ENCODE data around the gene PCDHA7. TPM values are rescaled to one million over a fixed set of nuclear protein-coding genes. Genes with fewer than 3 reads are reported as not detected.
"Not testable (repeated sequence)": the region's sequence is repeated elsewhere in the genome, so short reads cannot be mapped to it uniquely, and the experiment has no call there.

Gene PCDHA7
- polyA plus RNA-seq (ENCODE audit: insufficient read length in 4 of 4), result under 1 TPM; 0.28 to 0.51 (median 0.37) TPM

DNA sequence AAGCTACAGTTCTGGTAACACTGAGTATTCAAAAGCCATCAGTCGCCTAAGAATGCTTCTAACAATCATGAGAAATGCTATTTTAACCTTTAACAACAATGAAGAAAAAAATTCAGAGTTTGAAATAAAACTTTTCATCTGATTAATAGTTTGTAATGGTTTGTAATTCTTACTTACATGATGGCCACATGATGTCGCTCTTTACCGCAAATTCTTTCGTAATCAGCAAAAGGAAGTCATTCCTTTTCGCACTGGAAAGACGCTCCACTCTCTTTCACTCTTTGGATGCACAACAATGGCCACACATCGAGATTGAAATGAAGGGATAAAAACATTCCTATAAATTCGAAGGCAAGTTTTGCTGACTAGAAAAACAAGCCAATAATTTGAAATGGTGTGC lies at the start of gene PCDHA7:
TSS of gene PCDHA7 (plus strand) at position 277 of the 400 bp plus-strand sequence. CDS start at position 392, 115 bp downstream.
- no peak for DNase-seq (ENCODE audit: low read depth in 4 of 4, low spot score in 3 of 4)

- DNase-seq (ENCODE audit: low read depth in 4 of 4, low spot score in 3 of 4), result no peak
These were observed 48.0 kb upstream of the PCDHA7 start, which contains the start of gene PCDHA1 for GRCh38 chr5:140785905-140786686. Gene PCDHA1, plus strand, starts transcription at chr5:140786140.

DNA sequence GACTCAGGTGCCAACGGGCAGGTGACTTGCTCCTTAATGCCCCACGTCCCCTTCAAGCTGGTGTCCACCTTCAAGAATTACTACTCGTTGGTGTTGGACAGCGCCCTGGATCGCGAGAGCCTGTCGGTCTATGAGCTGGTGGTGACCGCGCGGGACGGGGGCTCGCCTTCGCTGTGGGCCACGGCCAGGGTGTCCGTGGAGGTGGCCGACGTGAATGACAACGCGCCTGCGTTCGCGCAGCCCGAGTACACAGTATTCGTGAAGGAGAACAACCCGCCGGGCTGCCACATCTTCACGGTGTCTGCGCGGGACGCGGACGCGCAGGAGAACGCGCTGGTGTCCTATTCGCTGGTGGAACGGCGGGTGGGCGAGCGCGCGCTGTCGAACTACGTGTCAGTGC lies 46.6 kb upstream of the PCDHA7 start:
- not testable (repeated sequence) for DNase-seq (ENCODE audit: low read depth in 4 of 4, low spot score in 3 of 4)

GRCh38 chr5:140787849-140788504 lies 46.1 kb upstream of the PCDHA7 start:
- DNase-seq (ENCODE audit: low read depth in 4 of 4, low spot score in 3 of 4), result not testable (repeated sequence)

DNA sequence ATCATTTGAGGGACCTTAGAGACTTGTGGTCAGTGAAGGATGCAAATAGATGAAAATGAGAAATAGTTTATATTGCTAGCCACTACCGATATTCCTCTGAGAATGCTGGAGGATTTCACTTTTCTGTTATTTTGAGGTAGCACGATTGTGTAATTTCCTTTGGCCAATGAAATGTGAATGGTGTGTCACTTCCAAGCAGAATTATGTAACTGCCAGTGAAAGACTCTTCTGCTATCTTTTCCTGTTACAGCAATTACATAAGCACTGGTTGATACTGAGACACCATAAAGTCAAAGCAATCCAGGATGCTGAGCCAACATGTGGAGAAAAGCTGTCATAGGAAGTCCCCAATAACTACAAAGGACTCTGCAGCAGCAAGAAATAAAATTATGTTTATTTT lies 43.0 kb upstream of the PCDHA7 start:
- no peak for DNase-seq (ENCODE audit: low read depth in 4 of 4, low spot score in 3 of 4)

- no peak for DNase-seq (ENCODE audit: low read depth in 4 of 4, low spot score in 3 of 4)
These were observed 39.3 kb upstream of the PCDHA7 start, which contains the start of gene PCDHA2 for GRCh38 chr5:140794595-140795258. Gene PCDHA2, plus strand, starts transcription at chr5:140794852.

DNA sequence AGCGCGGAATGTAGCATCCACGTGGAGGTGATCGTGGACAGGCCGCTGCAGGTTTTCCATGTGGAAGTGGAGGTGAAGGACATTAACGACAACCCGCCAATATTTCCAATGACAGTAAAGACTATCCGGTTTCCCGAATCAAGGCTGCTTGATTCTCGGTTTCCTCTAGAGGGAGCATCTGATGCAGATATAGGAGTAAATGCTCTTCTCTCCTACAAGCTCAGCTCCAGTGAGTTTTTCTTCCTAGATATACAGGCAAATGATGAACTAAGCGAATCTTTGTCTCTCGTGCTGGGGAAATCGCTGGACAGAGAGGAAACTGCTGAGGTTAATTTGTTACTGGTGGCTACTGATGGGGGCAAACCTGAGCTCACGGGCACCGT lies 38.8 kb upstream of the PCDHA7 start:
- no peak for DNase-seq (ENCODE audit: low read depth in 4 of 4, low spot score in 3 of 4)

- DNase-seq (ENCODE audit: low read depth in 4 of 4, low spot score in 3 of 4), result not testable (repeated sequence)
These were observed 37.9 kb upstream of the PCDHA7 start for GRCh38 chr5:140796072-140796717.

DNA sequence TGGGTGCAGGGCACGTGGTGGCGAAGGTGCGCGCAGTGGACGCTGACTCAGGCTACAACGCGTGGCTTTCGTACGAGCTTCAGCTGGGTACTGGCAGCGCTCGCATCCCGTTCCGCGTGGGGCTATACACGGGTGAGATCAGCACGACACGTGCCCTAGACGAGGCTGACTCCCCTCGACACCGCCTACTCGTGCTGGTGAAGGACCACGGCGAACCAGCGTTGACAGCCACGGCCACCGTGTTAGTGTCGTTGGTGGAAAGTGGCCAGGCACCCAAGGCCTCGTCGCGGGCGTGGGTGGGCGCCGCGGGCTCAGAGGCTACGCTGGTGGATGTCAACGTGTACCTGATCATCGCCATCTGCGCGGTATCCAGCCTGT lies 37.4 kb upstream of the PCDHA7 start:
- DNase-seq (ENCODE audit: low read depth in 4 of 4, low spot score in 3 of 4), result no peak

GRCh38 chr5:140800816-140801493 lies 33.1 kb upstream of the PCDHA7 start, which contains the start of gene PCDHA3:
Gene PCDHA3, plus strand, starts transcription at chr5:140801057.
- no peak for DNase-seq (ENCODE audit: low read depth in 4 of 4, low spot score in 3 of 4)

GRCh38 chr5:140801494-140801841 lies 32.6 kb upstream of the PCDHA7 start:
- no peak for DNase-seq (ENCODE audit: low read depth in 4 of 4, low spot score in 3 of 4)

- DNase-seq (ENCODE audit: low read depth in 4 of 4, low spot score in 3 of 4), result not testable (repeated sequence)
These were observed 31.7 kb upstream of the PCDHA7 start for GRCh38 chr5:140802381-140802780.

GRCh38 chr5:140802781-140803271 lies 31.2 kb upstream of the PCDHA7 start:
- no peak for DNase-seq (ENCODE audit: low read depth in 4 of 4, low spot score in 3 of 4)

GRCh38 chr5:140806834-140807775 lies 27.0 kb upstream of the PCDHA7 start, which contains the start of gene PCDHA4:
Gene PCDHA4, plus strand, starts transcription at chr5:140807068.
- no peak for DNase-seq (ENCODE audit: low read depth in 4 of 4, low spot score in 3 of 4)

GRCh38 chr5:140808241-140808888 lies 25.7 kb upstream of the PCDHA7 start:
- not testable (repeated sequence) for DNase-seq (ENCODE audit: low read depth in 4 of 4, low spot score in 3 of 4)

DNA sequence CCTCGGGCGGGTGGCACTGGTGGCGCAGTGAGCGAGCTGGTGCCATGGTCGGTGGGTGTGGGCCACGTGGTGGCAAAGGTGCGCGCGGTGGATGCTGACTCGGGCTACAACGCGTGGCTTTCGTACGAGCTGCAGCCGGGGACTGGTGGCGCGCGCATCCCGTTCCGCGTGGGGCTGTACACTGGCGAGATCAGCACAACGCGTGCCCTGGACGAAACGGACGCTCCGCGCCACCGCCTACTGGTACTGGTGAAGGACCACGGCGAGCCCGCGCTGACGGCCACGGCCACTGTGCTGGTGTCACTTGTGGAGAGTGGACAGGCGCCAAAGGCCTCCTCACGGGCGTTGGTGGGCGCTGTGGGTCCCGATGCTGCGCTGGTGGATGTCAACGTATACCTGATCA lies 25.2 kb upstream of the PCDHA7 start:
- DNase-seq (ENCODE audit: low read depth in 4 of 4, low spot score in 3 of 4), result no peak

- DNase-seq (ENCODE audit: low read depth in 4 of 4, low spot score in 3 of 4), result no peak
These were observed 12.4 kb upstream of the PCDHA7 start, which contains the start of gene PCDHA5 for GRCh38 chr5:140821375-140822280. Gene PCDHA5, plus strand, starts transcription at chr5:140821613.

Measured in right renal pelvis (tissue), 4 donors.